Mesendoderm (in vitro differentiated cells): ENCODE measurements around the gene ERGIC1.

Source experiments
- DNase-seq: peaks from one replicate; pipeline ENCODE4 v3.0.0; 2013
- H2AK5ac ChIP-seq: 2 replicates; pipeline ENCODE4 v1.6.1; 2013; ENCODE audit warnings: low read length, inconsistent platforms
- H2BK120ac ChIP-seq: 2 replicates; pipeline ENCODE4 v1.6.1; 2013; ENCODE audit warnings: low read depth, mild to moderate bottlenecking, low read length, moderate library complexity, mixed read lengths
- H2BK15ac ChIP-seq: replicated peaks from 2 replicates; pipeline ENCODE4 v1.6.1; 2013; ENCODE audit warnings: low read depth, mild to moderate bottlenecking, moderate library complexity
- H2BK5ac ChIP-seq: 2 replicates; pipeline ENCODE4 v1.6.1; 2013; ENCODE audit warnings: low read length, inconsistent platforms
- H3K18ac ChIP-seq: 2 replicates; pipeline ENCODE4 v1.6.1; 2013; ENCODE audit warnings: mild to moderate bottlenecking, low read length, mixed read lengths
- H3K23ac ChIP-seq: one replicate; pipeline ENCODE4 v1.6.1; 2013; ENCODE audit warnings: low read length
- H3K27ac ChIP-seq: 2 replicates; pipeline ENCODE4 v1.5.1; 2013; ENCODE audit warnings: low read depth, mild to moderate bottlenecking, inconsistent platforms, low read length, moderate library complexity
- H3K27me3 ChIP-seq: 2 replicates; pipeline ENCODE4 v1.6.1; 2013; ENCODE audit warnings: low read length, control low read depth, mild to moderate bottlenecking, inconsistent platforms; ENCODE audit not compliant: insufficient read depth, poor library complexity
- H3K36me3 ChIP-seq: 2 replicates; pipeline ENCODE4 v1.6.1; 2013; ENCODE audit warnings: low read length, inconsistent platforms; ENCODE audit not compliant: control insufficient read depth, insufficient read depth
- H3K4ac ChIP-seq: one replicate; pipeline ENCODE4 v1.6.1; 2013; ENCODE audit warnings: low read depth, mild to moderate bottlenecking, low read length, moderate library complexity
- H3K4me1 ChIP-seq: 2 replicates; pipeline ENCODE4 v1.6.1; 2013; ENCODE audit warnings: low read depth, low read length, inconsistent platforms; ENCODE audit not compliant: control insufficient read depth
- H3K4me2 ChIP-seq: 2 replicates; pipeline ENCODE4 v1.6.1; 2013; ENCODE audit warnings: low read length
- H3K4me3 ChIP-seq: 2 replicates; pipeline ENCODE4 v1.5.1; 2013; ENCODE audit warnings: mild to moderate bottlenecking, low read length
- H3K56ac ChIP-seq: one replicate; pipeline ENCODE4 v1.6.1; 2013; ENCODE audit warnings: low read length
- H3K79me1 ChIP-seq: 2 replicates; pipeline ENCODE4 v1.6.1; 2013; ENCODE audit warnings: low read length, inconsistent platforms
- H3K79me2 ChIP-seq: 2 replicates; pipeline ENCODE4 v1.6.1; 2013; ENCODE audit warnings: mild to moderate bottlenecking, low read length; ENCODE audit not compliant: control insufficient read depth, insufficient read depth
- H3K9ac ChIP-seq: 2 replicates; pipeline ENCODE4 v1.6.1; 2013; ENCODE audit warnings: low read length, inconsistent platforms
- H4K5ac ChIP-seq: one replicate; pipeline ENCODE4 v1.6.1; 2013; ENCODE audit warnings: low read length
- H4K8ac ChIP-seq: one replicate; pipeline ENCODE4 v1.6.1; 2013; ENCODE audit warnings: low read depth, mild to moderate bottlenecking, control low read depth, low read length, moderate library complexity
- WGBS: extraction: QIAGEN DNeasy Blood & Tissue Kit; methylation state at CpG from one replicate; pipeline ENCODE4 v1.1.7; 2013; ENCODE audit warnings: low lambda C conversion rate, missing lambda C conversion rate; ENCODE audit not compliant: insufficient coverage; ENCODE audit errors: extremely low coverage; 5-methylcytosine and 5-hydroxymethylcytosine counted together

Gene ERGIC1

GRCh38 chr5:172875505-172876279 lies 41.6 kb downstream of the ERGIC1 start:
- peaks cover 12% of the 10 kb centered on the region for H3K79me1 ChIP-seq
- H3K27ac ChIP-seq = no peak overlapping the region
- no peaks in the 10 kb centered on the region for H3K4me1 ChIP-seq
- no peaks in the 10 kb centered on the region for H3K36me3 ChIP-seq
- H2BK5ac ChIP-seq = no peak overlapping the region
- no peaks in the 10 kb centered on the region for H3K79me2 ChIP-seq
- H3K4me2 ChIP-seq = no peak overlapping the region
- H3K23ac ChIP-seq = no peak overlapping the region
- no peak overlapping the region for H3K56ac ChIP-seq
- no peaks in the 10 kb centered on the region for H3K27me3 ChIP-seq
- WGBS = no CpG with 5 or more reads among the region's 7 CpGs
- no peak overlapping the region for H4K8ac ChIP-seq
- DNase-seq = no peak
- no peak overlapping the region for H2BK120ac ChIP-seq
- no peak overlapping the region for H3K9ac ChIP-seq
- no peak overlapping the region for H2AK5ac ChIP-seq
- H3K4me3 ChIP-seq = no peak overlapping the region
- H2BK15ac ChIP-seq = no peak overlapping the region
- H4K5ac ChIP-seq = no peak overlapping the region
- H3K4ac ChIP-seq = no peak overlapping the region
- H3K18ac ChIP-seq = no peak overlapping the region

DNA sequence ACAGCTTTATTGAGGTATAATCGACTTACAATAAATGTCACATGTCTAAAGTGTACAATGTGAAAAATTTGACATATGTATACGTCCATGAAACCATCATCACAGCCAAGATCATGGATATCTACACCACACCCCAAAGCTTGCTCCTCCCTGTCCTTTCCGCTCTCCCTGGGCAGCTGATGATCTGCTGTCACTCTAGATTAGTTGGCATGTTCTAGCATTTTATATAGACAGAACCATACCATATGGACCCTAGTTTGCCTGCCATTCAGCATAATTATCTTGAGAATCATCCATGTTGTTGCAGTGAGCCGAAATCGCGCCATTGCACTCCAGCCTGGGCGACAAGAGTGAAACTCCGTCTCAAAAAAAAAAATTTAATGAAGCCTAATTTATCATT lies 42.5 kb downstream of the ERGIC1 start:
- no peaks in the 10 kb centered on the region for H3K36me3 ChIP-seq
- no peak overlapping the region for H3K4me2 ChIP-seq
- no peak overlapping the region for H2BK120ac ChIP-seq
- no peak overlapping the region for H3K18ac ChIP-seq
- H3K79me1 ChIP-seq = peaks cover 14% of the 10 kb centered on the region
- H3K27me3 ChIP-seq = no peaks in the 10 kb centered on the region
- no peaks in the 10 kb centered on the region for H3K4me1 ChIP-seq
- no peak overlapping the region for H4K8ac ChIP-seq
- no peak overlapping the region for H2BK15ac ChIP-seq
- no peak overlapping the region for H4K5ac ChIP-seq
- H3K56ac ChIP-seq = no peak overlapping the region
- WGBS = no CpG with 5 or more reads among the region's 8 CpGs
- DNase-seq = no peak
- H3K79me2 ChIP-seq = no peaks in the 10 kb centered on the region
- no peak overlapping the region for H2AK5ac ChIP-seq
- no peak overlapping the region for H3K27ac ChIP-seq
- no peak overlapping the region for H2BK5ac ChIP-seq
- H3K9ac ChIP-seq = no peak overlapping the region
- H3K4me3 ChIP-seq = no peak overlapping the region
- H3K4ac ChIP-seq = no peak overlapping the region
- no peak overlapping the region for H3K23ac ChIP-seq

DNA sequence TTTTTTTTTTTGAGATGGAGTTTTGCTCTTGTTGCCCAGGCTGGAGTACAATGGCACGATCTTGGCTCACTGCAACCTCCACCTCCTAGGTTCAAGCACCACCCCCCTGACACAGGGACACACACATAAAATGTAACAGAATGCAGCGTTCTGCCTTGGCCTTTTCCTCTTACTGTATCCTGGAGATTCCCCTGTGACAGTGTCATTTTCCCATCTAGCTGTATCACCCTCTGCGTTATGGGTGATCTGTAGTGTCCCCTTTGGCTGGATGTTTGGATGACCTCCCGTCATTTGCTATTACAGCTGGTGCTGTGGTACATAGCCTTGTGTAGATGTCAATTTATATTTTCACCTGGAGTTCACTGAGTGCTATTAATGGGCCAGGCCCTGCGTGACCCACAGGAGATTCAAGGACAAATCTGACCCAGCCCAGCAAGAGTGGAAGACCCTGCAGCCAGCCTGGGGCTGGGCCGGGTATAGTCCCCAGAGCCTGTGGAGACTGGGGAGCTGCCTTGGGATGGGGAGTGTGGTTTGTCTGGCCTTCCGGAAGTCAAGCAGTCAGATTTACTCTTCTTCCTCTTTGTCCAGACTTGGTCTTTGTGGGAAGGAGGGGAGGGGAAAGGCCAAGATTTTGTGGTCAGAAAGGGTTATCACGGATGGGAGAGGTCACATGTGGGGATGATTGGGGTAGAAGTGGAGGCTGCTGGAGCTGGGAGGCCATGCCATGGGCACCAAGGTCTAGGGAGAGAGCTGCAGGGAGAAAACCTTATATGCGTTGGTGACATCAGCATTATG lies 43.6 kb downstream of the ERGIC1 start:
- Histone ChIP-seq H3K79me2 (no peaks in the 10 kb centered on the region), H2BK120ac (no peak overlapping the region), H3K36me3 (no peaks in the 10 kb centered on the region), H3K23ac (no peak overlapping the region), H3K18ac (no peak overlapping the region), H4K8ac (no peak overlapping the region), H3K27me3 (no peaks in the 10 kb centered on the region), H3K4me1 (no peaks in the 10 kb centered on the region), H2BK5ac (no peak overlapping the region), H2AK5ac (no peak overlapping the region), H3K4ac (no peak overlapping the region), H3K4me2 (no peak overlapping the region), H3K4me3 (no peak overlapping the region), H3K56ac (no peak overlapping the region), H3K79me1 (peaks cover 16% of the 10 kb centered on the region), H3K27ac (no peak overlapping the region), H2BK15ac (no peak overlapping the region), H4K5ac (no peak overlapping the region), H3K9ac (no peak overlapping the region)
- WGBS = no CpG with 5 or more reads among the region's 9 CpGs
- no peak for DNase-seq

- Histone ChIP-seq H3K23ac (no peak overlapping the region), H3K27me3 (no peaks in the 10 kb centered on the region), H3K4me1 (no peaks in the 10 kb centered on the region), H3K4me3 (no peak overlapping the region), H2BK5ac (no peak overlapping the region), H3K79me1 (peaks cover 17% of the 10 kb centered on the region), H2BK15ac (no peak overlapping the region), H3K56ac (no peak overlapping the region), H3K18ac (no peak overlapping the region), H4K5ac (no peak overlapping the region), H3K4ac (no peak overlapping the region), H3K36me3 (no peaks in the 10 kb centered on the region), H4K8ac (no peak overlapping the region), H2AK5ac (no peak overlapping the region), H3K9ac (no peak overlapping the region), H3K27ac (no peak overlapping the region), H2BK120ac (no peak overlapping the region), H3K4me2 (no peak overlapping the region), H3K79me2 (no peaks in the 10 kb centered on the region)
- no CpG with 5 or more reads among the region's 9 CpGs for WGBS
- DNase-seq = no peak
Measured at GRCh38 chr5:172878585-172878932, 44.5 kb downstream of the ERGIC1 start.

DNA sequence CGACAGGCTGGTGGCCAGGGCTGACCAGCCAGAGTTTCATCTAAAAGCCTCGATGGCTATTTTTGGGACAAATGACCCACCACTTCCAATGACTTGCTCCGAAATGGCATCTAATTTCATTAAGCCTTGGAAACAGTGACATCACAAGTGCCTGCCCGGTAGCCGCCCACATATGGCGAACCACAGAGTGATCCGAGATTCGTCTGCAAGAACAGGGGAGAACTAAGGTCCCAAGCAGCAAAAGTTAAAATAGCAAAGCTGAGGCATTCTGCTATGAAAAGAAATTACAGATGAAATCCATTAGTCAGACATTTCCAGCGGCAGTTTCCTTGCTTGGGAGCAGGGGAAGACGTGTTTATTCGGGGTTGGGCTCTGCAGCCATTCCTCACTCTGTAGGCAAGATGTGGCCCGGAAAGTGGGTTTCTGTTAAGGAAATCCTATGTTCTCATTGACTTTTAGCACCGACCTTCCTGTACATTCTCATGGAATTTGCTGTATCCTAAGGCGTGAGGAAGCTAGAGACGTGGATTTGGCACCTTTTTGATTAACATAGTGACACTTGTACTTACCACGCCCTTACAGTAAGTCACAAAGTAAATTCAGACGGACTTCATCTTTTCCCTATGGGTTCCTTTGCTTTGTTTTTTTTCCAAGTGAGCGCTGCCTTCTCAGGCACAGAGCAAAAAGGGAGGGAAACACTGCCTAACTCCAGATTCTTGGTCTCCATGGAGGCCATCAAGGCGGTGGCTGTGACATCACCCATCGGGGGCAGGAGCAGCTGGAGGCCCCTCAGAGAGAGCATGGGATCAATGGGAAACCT lies 45.1 kb downstream of the ERGIC1 start:
- no peaks in the 10 kb centered on the region for H3K36me3 ChIP-seq
- H3K18ac ChIP-seq = no peak overlapping the region
- no peak overlapping the region for H3K23ac ChIP-seq
- H3K56ac ChIP-seq = no peak overlapping the region
- H2BK120ac ChIP-seq = no peak overlapping the region
- H4K8ac ChIP-seq = no peak overlapping the region
- H3K4me2 ChIP-seq = no peak overlapping the region
- H3K4me3 ChIP-seq = no peak overlapping the region
- no peak overlapping the region for H3K27ac ChIP-seq
- no CpG with 5 or more reads among the region's 20 CpGs for WGBS
- no peak overlapping the region for H4K5ac ChIP-seq
- H3K79me2 ChIP-seq = no peaks in the 10 kb centered on the region
- peaks cover 17% of the 10 kb centered on the region for H3K79me1 ChIP-seq
- H3K27me3 ChIP-seq = no peaks in the 10 kb centered on the region
- H2BK5ac ChIP-seq = no peak overlapping the region
- H3K4me1 ChIP-seq = no peaks in the 10 kb centered on the region
- DNase-seq = no peak
- H2BK15ac ChIP-seq = no peak overlapping the region
- no peak overlapping the region for H3K4ac ChIP-seq
- no peak overlapping the region for H3K9ac ChIP-seq
- H2AK5ac ChIP-seq = no peak overlapping the region
